GM23338 (cell line): ENCODE results near the gene IL1F10. TPM values are rescaled to one million over a fixed set of nuclear protein-coding genes. Genes with fewer than 3 reads are reported as not detected.

ENCODE experiments used
- ATAC-seq: fragments of 200-7000 bp; cut with Tn5 transposase; 3 replicates; pipeline ENCODE4 v1.9.1; 2020
- DNase-seq: peaks from one replicate; pipeline ENCODE4 v3.0.0-alpha.2; 2015; ENCODE audit warnings: low spot score
- H2AFZ ChIP-seq: fragments of 200-600 bp; sonication (generic); 2 replicates; pipeline ENCODE4 v1.8.0; 2016; ENCODE audit warnings: antibody characterized with exemption, mild to moderate bottlenecking, moderate library complexity
- H3F3A ChIP-seq: fragments of 200-600 bp; sonication (generic); replicated peaks from 2 replicates; pipeline ENCODE4 v1.8.0; 2017; ENCODE audit warnings: antibody characterized with exemption, mixed run types, low read depth
- H3K27ac ChIP-seq: fragments of 200-600 bp; sonication (generic); 2 replicates; pipeline ENCODE4 v1.6.1; 2016; ENCODE audit warnings: low read depth
- H3K27me3 ChIP-seq: fragments of 200-600 bp; sonication (generic); 2 replicates; pipeline ENCODE4 v1.8.0; 2016; ENCODE audit warnings: mild to moderate bottlenecking, mixed run types, moderate library complexity; ENCODE audit not compliant: insufficient read depth
- H3K36me3 ChIP-seq: fragments of 200-600 bp; sonication (generic); 2 replicates; pipeline ENCODE4 v1.8.0; 2016; ENCODE audit warnings: mild to moderate bottlenecking; ENCODE audit not compliant: insufficient read depth
- H3K4me1 ChIP-seq: fragments of 200-600 bp; sonication (generic); 2 replicates; pipeline ENCODE4 v1.8.0; 2016; ENCODE audit warnings: mild to moderate bottlenecking, moderate library complexity; ENCODE audit not compliant: insufficient read depth
- H3K4me2 ChIP-seq: fragments of 200-600 bp; sonication (generic); 2 replicates; pipeline ENCODE4 v1.7.1; 2017; ENCODE audit warnings: mixed run types
- H3K4me3 ChIP-seq: fragments of 200-600 bp; sonication (generic); 2 replicates; pipeline ENCODE4 v1.6.1; 2016; ENCODE audit warnings: mixed run types
- H3K79me2 ChIP-seq: fragments of 200-600 bp; sonication (generic); replicated peaks from 2 replicates; pipeline ENCODE4 v1.8.0; 2017; ENCODE audit warnings: mild to moderate bottlenecking; ENCODE audit not compliant: insufficient read depth
- H3K9me2 ChIP-seq: fragments of 200-600 bp; sonication (generic); 2 replicates; pipeline ENCODE4 v1.8.0; 2017; ENCODE audit not compliant: insufficient read depth
- H4K20me1 ChIP-seq: fragments of 200-600 bp; sonication (generic); replicated peaks from 2 replicates; pipeline ENCODE4 v1.8.0; 2017; ENCODE audit warnings: mild to moderate bottlenecking; ENCODE audit not compliant: insufficient read depth
- H3K27ac Mint-ChIP-seq: 2 replicates; pipeline ENCODE4 v1.8.0; 2020; ENCODE audit warnings: inconsistent platforms, mild to moderate bottlenecking, moderate library complexity, mixed read lengths
- H3K27me3 Mint-ChIP-seq: 3 replicates; pipeline ENCODE4 v1.8.0; 2022; ENCODE audit warnings: low read depth, mild to moderate bottlenecking, moderate library complexity, mixed read lengths, inconsistent platforms; ENCODE audit not compliant: insufficient read depth, poor library complexity
- H3K36me3 Mint-ChIP-seq: 3 replicates; pipeline ENCODE4 v1.8.0; 2021; ENCODE audit warnings: low read depth, mild to moderate bottlenecking, inconsistent platforms, moderate library complexity, mixed read lengths
- H3K4me1 Mint-ChIP-seq: 3 replicates; pipeline ENCODE4 v1.8.0; 2020; ENCODE audit warnings: mild to moderate bottlenecking, inconsistent platforms, mixed read lengths
- H3K4me3 Mint-ChIP-seq: 3 replicates; pipeline ENCODE4 v1.8.0; 2021; ENCODE audit warnings: moderate library complexity, mild to moderate bottlenecking, inconsistent platforms, mixed read lengths
- H3K9me3 Mint-ChIP-seq: 3 replicates; pipeline ENCODE4 v1.8.0; 2020; ENCODE audit warnings: moderate library complexity, mild to moderate bottlenecking, inconsistent platforms, mixed read lengths
- CREB1 ChIP-seq: fragments of 250-450 bp; sonication (Bioruptor Pico); IDR thresholded peaks from 2 replicates; pipeline ENCODE4 v1.5.0; 2020; ENCODE audit warnings: low read depth, mild to moderate bottlenecking, moderate library complexity
- ETS1 ChIP-seq: IDR thresholded peaks from 2 replicates; pipeline ENCODE4 v1.6.1; 2016; ENCODE audit warnings: antibody characterized with exemption
- EZH2 ChIP-seq: fragments of 200-600 bp; sonication (generic); IDR thresholded peaks from one replicate; pipeline ENCODE4 v1.8.0; 2017; ENCODE audit warnings: antibody characterized with exemption, mild to moderate bottlenecking, low read depth; ENCODE audit not compliant: unreplicated experiment
- EZH2phosphoT487 ChIP-seq: fragments of 200-600 bp; sonication (generic); IDR thresholded peaks from one replicate; pipeline ENCODE4 v1.8.1; 2018; ENCODE audit warnings: antibody characterized with exemption; ENCODE audit not compliant: unreplicated experiment
- JUNB ChIP-seq: IDR thresholded peaks from one replicate; pipeline ENCODE4 v1.6.1; 2016; ENCODE audit warnings: antibody characterized with exemption; ENCODE audit not compliant: unreplicated experiment
- NANOG ChIP-seq: IDR thresholded peaks from 2 replicates; pipeline ENCODE4 v1.6.1; 2016; ENCODE audit warnings: antibody characterized with exemption, borderline replicate concordance
- POLR2AphosphoS5 ChIP-seq: IDR thresholded peaks from 2 replicates; pipeline ENCODE4 v1.6.1; 2016; ENCODE audit warnings: antibody characterized with exemption, low read depth
- STAT1 ChIP-seq: IDR thresholded peaks from one replicate; pipeline ENCODE4 v1.6.1; 2016; ENCODE audit warnings: antibody characterized with exemption; ENCODE audit not compliant: unreplicated experiment
- ZNF114 ChIP-seq: fragments of 250-450 bp; sonication (Bioruptor Pico); IDR thresholded peaks from 2 replicates; pipeline ENCODE4 v1.5.0; 2020; ENCODE audit warnings: mild to moderate bottlenecking, moderate library complexity
- ZNF331 ChIP-seq: fragments of 250-450 bp; sonication (Bioruptor Pico); IDR thresholded peaks from 2 replicates; pipeline ENCODE4 v1.5.0; 2020; ENCODE audit warnings: low read depth, mild to moderate bottlenecking, moderate library complexity
- polyA plus RNA-seq: library from polyadenylated mRNA; unstranded; fragments of >200 nt; fragmentation: Nextera tagmentation; extraction: Ambion mirVana; gene quantifications from 2 replicates; pipeline ENCODE4 v1.2.1, GENCODE V29; 2016
- total RNA-seq: library from RNA; depleted of rRNA; stranded (reverse); fragments of >200 nt; shearing (Covaris generic); gene quantifications from 2 replicates; pipeline ENCODE4 v1.2.3, GENCODE V29; 2014
- TF ChIP-seq, protein P1 (sequence below): fragments of 250-450 bp; sonication (Bioruptor Pico); IDR thresholded peaks from 2 replicates; pipeline ENCODE4 v1.5.0; 2020; ENCODE audit warnings: mild to moderate bottlenecking, moderate library complexity
- TF ChIP-seq, protein P2 (sequence below): IDR thresholded peaks from one replicate; pipeline ENCODE4 v1.6.1; 2018; ENCODE audit warnings: antibody characterized with exemption; ENCODE audit not compliant: unreplicated experiment
- TF ChIP-seq, protein P3 (sequence below), 2 experiments: fragments of 200-600 bp in 1 of 2; sonication (generic) in 1 of 2; conservative IDR thresholded peaks; 2 replicates each; pipeline versions ENCODE4 v1.5.1 to v1.6.1; 2016 to 2017; ENCODE audit warnings: antibody characterized with exemption in 2 of 2, low read depth in 2 of 2, mild to moderate bottlenecking in 2 of 2, moderate library complexity in 1 of 2

Gene IL1F10
- total and polyA plus RNA-seq, 2 experiments from 2014 or later: not detected

- Histone ChIP-seq H3K27ac (no peak overlapping the region), H3K27me3 (no peaks in the 10 kb centered on the region), H4K20me1 (no peaks in the 10 kb centered on the region), H3F3A (no peaks in the 10 kb centered on the region), H3K4me1 (no peaks in the 10 kb centered on the region), H3K4me2 (no peak overlapping the region), H3K36me3 (no peaks in the 10 kb centered on the region), H3K4me3 (no peak overlapping the region), H2AFZ (no peak overlapping the region), H3K9me2 (no peaks in the 10 kb centered on the region), H3K79me2 (no peaks in the 10 kb centered on the region)
- Mint-ChIP-seq H3K27me3 (peaks cover 10% of the 10 kb centered on the region), H3K4me3 (no peak overlapping the region), H3K36me3 (peaks cover 15% of the 10 kb centered on the region), H3K9me3 (peaks cover 76% of the 10 kb centered on the region), H3K4me1 (no peaks in the 10 kb centered on the region; the same call in 2 of the 3 replicates), H3K27ac (no peak overlapping the region)
- TF ChIP-seq, protein P1, sequence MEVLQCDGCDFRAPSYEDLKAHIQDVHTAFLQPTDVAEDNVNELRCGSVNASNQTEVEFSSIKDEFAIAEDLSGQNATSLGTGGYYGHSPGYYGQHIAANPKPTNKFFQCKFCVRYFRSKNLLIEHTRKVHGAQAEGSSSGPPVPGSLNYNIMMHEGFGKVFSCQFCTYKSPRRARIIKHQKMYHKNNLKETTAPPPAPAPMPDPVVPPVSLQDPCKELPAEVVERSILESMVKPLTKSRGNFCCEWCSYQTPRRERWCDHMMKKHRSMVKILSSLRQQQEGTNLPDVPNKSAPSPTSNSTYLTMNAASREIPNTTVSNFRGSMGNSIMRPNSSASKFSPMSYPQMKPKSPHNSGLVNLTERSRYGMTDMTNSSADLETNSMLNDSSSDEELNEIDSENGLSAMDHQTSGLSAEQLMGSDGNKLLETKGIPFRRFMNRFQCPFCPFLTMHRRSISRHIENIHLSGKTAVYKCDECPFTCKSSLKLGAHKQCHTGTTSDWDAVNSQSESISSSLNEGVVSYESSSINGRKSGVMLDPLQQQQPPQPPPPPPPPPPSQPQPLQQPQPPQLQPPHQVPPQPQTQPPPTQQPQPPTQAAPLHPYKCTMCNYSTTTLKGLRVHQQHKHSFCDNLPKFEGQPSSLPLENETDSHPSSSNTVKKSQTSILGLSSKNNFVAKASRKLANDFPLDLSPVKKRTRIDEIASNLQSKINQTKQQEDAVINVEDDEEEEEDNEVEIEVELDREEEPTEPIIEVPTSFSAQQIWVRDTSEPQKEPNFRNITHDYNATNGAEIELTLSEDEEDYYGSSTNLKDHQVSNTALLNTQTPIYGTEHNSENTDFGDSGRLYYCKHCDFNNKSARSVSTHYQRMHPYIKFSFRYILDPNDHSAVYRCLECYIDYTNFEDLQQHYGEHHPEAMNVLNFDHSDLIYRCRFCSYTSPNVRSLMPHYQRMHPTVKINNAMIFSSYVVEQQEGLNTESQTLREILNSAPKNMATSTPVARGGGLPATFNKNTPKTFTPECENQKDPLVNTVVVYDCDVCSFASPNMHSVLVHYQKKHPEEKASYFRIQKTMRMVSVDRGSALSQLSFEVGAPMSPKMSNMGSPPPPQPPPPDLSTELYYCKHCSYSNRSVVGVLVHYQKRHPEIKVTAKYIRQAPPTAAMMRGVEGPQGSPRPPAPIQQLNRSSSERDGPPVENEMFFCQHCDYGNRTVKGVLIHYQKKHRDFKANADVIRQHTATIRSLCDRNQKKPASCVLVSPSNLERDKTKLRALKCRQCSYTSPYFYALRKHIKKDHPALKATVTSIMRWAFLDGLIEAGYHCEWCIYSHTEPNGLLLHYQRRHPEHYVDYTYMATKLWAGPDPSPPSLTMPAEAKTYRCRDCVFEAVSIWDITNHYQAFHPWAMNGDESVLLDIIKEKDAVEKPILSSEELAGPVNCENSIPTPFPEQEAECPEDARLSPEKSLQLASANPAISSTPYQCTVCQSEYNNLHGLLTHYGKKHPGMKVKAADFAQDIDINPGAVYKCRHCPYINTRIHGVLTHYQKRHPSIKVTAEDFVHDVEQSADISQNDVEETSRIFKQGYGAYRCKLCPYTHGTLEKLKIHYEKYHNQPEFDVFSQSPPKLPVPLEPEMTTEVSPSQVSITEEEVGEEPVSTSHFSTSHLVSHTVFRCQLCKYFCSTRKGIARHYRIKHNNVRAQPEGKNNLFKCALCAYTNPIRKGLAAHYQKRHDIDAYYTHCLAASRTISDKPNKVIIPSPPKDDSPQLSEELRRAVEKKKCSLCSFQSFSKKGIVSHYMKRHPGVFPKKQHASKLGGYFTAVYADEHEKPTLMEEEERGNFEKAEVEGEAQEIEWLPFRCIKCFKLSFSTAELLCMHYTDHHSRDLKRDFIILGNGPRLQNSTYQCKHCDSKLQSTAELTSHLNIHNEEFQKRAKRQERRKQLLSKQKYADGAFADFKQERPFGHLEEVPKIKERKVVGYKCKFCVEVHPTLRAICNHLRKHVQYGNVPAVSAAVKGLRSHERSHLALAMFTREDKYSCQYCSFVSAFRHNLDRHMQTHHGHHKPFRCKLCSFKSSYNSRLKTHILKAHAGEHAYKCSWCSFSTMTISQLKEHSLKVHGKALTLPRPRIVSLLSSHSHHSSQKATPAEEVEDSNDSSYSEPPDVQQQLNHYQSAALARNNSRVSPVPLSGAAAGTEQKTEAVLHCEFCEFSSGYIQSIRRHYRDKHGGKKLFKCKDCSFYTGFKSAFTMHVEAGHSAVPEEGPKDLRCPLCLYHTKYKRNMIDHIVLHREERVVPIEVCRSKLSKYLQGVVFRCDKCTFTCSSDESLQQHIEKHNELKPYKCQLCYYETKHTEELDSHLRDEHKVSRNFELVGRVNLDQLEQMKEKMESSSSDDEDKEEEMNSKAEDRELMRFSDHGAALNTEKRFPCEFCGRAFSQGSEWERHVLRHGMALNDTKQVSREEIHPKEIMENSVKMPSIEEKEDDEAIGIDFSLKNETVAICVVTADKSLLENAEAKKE: no peak
- TF ChIP-seq STAT1 (no peak), ZNF114 (CRISPR knock-in tag) (no peak), ETS1 (no peak), EZH2phosphoT487 (no peak), JUNB (no peak), POLR2AphosphoS5 (no peak), CREB1 (CRISPR knock-in tag) (no peak), NANOG (no peak), EZH2 (no peak), ZNF331 (CRISPR knock-in tag) (no peak)
- TF ChIP-seq, protein P2, sequence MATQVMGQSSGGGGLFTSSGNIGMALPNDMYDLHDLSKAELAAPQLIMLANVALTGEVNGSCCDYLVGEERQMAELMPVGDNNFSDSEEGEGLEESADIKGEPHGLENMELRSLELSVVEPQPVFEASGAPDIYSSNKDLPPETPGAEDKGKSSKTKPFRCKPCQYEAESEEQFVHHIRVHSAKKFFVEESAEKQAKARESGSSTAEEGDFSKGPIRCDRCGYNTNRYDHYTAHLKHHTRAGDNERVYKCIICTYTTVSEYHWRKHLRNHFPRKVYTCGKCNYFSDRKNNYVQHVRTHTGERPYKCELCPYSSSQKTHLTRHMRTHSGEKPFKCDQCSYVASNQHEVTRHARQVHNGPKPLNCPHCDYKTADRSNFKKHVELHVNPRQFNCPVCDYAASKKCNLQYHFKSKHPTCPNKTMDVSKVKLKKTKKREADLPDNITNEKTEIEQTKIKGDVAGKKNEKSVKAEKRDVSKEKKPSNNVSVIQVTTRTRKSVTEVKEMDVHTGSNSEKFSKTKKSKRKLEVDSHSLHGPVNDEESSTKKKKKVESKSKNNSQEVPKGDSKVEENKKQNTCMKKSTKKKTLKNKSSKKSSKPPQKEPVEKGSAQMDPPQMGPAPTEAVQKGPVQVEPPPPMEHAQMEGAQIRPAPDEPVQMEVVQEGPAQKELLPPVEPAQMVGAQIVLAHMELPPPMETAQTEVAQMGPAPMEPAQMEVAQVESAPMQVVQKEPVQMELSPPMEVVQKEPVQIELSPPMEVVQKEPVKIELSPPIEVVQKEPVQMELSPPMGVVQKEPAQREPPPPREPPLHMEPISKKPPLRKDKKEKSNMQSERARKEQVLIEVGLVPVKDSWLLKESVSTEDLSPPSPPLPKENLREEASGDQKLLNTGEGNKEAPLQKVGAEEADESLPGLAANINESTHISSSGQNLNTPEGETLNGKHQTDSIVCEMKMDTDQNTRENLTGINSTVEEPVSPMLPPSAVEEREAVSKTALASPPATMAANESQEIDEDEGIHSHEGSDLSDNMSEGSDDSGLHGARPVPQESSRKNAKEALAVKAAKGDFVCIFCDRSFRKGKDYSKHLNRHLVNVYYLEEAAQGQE: no peak
- TF ChIP-seq, protein P3, sequence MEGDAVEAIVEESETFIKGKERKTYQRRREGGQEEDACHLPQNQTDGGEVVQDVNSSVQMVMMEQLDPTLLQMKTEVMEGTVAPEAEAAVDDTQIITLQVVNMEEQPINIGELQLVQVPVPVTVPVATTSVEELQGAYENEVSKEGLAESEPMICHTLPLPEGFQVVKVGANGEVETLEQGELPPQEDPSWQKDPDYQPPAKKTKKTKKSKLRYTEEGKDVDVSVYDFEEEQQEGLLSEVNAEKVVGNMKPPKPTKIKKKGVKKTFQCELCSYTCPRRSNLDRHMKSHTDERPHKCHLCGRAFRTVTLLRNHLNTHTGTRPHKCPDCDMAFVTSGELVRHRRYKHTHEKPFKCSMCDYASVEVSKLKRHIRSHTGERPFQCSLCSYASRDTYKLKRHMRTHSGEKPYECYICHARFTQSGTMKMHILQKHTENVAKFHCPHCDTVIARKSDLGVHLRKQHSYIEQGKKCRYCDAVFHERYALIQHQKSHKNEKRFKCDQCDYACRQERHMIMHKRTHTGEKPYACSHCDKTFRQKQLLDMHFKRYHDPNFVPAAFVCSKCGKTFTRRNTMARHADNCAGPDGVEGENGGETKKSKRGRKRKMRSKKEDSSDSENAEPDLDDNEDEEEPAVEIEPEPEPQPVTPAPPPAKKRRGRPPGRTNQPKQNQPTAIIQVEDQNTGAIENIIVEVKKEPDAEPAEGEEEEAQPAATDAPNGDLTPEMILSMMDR (conservative IDR thresholded peaks at IDR 0.05; ENCODE audit: low read depth in 2 of 2): no peak
- no peak for DNase-seq
- no peak for ATAC-seq
Observed at GRCh38 chr2:113054066-113054465, 13.7 kb upstream of the IL1F10 start.
